ENCODE results near the gene NHSL2.
"Not testable (repeated sequence)": the region's sequence is repeated elsewhere in the genome, so short reads cannot be mapped to it uniquely, and the experiment has no call there.

The NHSL2 gene

DNA sequence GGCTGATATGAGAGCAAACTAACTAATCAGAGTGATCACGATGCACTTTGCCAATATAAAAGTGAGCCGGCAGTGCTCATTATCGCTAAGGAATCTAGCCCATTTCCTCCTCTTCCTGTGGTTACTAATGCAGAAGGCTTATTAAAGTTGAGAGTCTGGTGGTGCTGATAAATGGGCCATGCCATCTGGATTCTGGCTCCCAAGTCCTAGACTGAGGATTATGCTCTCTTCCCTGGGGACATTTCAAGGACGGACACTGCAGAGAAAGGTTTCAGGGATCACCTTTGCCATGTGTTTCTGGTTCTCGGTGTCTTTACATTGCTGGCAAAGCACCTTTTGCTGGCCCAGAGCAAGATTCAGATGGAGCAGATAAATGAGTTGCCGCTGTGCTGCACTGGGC lies 135.8 kb downstream of the NHSL2 start:
- DNase-seq: no peak

- DNase-seq: no peak
Observed at GRCh38 chrX:72048510-72049455, 138.1 kb downstream of the NHSL2 start.

DNA sequence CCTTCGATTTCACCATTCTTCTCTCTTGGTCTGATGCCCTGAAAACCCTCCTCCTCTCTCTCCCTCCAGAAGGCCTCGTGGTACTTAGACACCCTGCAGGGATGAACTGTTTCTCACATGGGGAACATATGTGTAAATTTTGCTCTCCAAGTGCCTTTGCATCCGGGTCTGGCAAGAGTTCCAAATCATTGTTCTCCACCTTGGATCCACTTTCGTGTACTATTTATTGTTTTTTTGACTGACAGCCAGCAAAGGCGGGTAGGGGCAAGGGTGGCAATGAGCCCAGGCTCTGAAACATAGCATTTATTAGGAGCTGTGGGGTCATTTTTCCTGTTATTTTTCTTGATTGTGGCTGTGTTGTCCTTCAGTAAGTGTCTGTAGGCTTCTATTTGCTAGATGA lies 139.4 kb downstream of the NHSL2 start:
- DNase-seq: no peak

DNA sequence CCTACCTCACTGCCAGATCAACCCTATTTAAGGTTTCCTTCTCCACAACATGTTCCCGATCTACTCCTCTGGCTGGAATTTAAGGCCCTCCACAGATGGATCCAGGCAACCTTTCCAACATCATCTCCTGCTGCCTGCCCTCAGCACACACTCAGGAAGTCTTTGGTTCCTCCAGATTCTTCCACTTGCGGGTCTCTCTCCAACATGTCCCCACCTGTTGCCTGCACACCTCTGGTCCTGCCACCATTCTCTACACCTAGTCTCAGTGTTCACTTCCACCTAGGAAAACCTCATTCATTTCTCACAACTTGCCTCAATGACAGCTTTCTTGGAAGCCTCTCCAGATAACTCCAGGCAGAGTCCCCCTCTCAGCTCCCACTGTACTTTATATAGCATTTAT lies 140.9 kb downstream of the NHSL2 start:
- no peak for DNase-seq

GRCh38 chrX:72052415-72053090 lies 141.9 kb downstream of the NHSL2 start:
- no peak for DNase-seq

- DNase-seq: no peak
Observed at GRCh38 chrX:72053508-72053907, 142.9 kb downstream of the NHSL2 start.

DNA sequence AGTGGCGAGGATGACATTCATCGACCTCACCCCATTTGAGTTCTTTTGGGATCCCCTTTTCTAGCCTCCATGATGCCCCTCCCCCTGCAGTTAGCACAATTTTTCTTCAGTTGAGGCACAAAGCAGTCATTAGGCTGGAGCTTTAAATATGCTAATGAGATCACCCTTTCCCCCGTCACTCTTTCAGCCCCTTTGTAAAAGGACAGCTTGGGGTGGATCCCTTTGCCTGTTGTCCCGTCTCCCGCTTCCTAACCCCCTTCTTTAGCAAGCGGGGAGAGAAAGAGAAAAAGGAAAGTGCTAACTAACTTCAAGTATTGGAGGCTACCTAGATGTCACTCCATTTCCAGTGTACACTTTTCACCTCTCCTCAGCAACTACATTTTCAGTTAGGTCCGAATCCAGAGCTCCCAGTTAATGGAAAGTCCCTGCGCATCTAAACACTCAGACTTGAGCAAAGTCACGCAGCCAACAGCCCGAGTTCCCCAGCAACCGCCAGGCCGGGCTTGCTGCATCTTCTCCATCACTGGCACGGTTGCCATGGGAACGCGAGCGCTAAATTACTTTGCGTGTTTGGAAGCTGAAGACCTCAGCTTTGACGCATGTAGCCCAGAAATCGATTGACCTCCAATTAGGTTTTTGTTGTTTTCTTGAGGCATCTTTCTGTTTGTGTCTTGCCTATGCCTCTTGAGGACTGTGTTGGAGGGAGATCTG lies 144.3 kb downstream of the NHSL2 start:
- DNase-seq: no peak

DNA sequence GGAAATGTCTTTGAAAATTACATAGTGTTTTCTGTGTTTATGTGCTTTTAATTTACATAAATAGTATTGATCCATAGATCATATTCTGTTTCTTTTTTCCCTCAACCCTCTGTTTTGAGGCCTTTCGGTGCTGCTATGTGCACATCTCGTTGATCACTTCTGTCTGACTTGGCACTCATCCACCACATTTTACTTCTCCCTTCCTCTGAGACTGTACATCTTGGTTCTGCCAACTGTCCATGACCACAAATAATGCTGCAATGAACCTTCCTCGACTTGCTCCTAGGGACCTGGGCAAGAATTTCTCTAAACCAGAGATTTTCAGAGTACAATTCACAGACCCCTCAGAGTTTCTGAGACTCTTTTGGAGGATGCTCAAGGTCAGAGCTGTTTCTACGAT lies 146.7 kb downstream of the NHSL2 start:
- DNase-seq: no peak

DNA sequence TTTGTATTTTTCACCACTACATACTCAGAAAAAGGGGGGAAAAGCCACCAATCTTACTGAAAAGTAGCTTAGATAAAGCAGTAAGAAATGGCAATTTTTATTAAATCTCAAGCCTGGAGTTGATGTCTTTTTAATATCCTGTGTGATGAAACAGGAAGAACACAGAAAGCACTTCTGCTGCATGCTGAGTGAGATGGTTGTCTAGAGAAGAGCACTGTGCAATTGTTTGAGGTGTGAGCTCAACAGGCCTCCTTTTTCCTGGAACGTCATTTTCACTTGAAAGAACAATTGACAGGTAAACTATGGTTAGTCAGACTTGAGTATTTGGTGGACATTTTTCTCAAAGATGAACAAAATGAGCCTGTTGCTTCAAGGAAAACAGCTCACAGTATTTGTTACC lies 147.2 kb downstream of the NHSL2 start:
- DNase-seq: no peak

DNA sequence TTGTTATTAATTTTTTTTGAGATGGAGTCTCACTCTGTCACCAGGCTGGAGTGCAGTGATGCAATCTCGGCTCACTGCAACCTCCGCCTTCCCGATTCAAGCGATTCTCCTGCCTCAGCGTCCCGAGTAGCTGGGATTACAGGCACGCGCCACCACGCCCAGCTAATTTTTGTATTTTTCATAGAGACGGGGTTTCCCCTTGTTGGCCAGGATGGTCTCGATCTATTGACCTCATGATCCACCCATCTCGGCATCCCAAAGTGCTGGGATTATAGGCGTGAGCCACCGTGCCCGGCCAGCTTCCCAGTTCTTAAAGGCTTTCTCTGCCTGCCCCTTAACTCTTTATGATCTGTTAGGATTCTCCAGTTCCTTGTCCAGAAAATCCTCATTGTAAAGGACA lies 147.7 kb downstream of the NHSL2 start:
- not testable (repeated sequence) for DNase-seq

DNA sequence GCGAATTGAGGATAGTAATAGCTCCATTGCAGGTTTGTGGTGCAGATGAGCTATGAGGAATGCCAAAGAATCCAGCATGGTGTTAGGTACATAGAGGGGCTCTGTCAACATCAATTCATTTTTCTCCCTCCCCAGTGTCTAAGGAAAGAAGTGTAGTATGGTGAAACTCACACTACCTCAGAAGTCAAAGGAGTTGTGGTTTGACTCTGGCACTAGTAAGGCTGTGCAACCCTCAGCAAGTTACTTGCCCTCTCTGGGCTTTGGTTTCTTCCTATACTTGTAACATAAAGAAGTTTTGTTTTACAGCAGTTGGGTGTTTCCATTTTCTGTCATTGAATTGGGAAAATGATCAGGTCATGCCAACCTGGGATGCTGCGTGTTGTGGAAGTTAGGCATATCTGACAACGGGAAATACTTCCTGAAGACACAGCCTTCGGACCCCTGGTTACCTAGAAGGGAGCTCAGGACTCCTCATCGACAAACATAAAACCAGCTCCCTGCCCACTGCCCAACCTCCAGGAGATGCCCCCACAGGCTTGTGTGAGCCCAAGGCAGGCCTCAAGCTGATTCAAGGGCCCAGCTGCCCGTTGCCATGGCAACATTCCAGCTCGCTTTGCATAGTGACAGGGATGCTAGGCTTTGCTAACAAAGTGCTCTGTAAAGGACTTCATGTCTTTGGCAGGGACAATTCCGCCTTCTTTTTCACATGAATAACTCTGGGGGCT lies 149.7 kb downstream of the NHSL2 start:
- no peak for DNase-seq

DNA sequence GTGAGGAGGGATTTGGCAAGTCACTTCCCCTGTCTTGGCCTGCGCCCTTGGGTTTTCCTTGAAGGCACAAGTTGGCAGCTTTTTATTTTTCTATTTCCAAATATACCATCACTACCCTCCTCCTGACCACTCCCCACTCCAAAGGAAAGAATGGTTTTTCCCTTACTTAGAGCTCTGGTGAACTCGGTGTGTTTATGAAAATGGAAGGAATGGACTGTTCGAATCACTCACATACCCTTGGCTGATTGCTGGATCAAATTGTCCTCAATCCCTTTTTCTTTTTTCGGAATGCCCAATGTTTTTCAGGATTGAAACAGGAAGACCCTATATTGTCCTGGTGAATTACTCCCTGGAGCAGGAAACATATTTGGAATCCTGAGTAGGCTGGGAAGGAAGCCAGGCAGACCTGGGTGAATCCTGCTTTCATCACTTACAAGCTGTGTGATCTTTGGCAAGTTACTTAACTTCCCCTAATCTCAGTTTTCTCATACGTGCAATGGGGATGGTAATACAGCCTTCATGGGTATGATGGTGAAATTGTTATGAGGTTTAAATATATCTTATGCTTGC lies 150.4 kb downstream of the NHSL2 start:
- no peak for DNase-seq

DNA sequence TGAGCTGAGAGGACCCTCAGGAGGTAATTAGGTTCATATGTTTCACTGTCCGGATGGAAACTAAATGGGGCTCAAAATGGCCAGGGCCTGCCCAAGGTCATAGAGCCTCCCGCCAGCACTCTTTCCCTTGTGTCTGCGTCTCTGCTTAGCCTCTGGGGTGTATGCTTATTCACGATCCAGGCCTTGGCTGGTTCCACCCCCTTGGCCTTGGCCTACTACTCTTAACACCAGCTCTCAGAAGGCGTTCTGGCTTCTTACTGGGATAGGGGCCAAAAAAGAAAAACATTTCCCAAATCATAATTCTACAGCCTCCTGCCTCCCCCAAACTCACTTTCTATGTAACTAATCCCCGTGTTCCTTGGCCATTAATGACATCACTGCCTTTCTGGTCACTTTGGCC lies 152.3 kb downstream of the NHSL2 start:
- DNase-seq: no peak

DNA sequence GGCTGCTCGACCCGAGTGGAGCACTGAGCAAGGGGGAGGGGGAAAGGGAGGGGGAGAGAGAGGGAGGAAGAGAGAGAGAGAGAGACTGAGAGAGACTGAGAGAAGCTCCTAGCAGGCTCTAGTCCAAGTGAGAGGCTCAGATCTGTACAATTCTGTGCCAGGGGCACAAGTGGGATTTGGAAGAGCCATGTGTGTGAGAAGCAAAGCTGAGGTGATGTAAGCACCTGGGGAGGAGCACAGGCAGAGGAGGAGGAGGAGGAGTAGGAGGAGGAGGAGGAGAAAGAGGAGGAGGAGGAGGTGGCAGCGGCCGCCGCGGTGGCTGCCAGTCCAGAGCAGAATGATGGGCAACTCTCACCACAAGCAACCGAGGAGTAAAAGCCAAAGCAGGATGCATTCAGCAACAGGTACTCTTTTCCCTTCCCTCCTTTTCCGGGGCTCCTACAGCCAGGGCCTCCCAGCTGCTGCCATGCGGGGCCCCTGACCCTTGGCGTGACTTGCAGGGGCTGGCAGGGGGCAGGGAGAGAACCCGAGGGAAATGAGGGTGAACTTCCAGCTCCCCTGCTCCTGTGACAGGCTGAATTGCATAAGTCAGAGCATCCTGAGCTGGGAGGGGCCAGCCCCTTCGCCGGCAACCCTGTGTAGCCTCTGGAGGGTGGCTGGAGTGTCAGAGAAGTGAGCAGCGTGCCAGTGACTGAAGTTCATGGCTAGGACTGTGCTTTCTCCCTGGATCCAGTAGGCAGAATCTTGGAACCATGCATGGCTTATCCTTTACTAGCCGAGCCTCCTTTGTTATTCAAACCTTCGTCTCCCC lies 158.9 kb downstream of the NHSL2 start:
- no peak for DNase-seq

DNA sequence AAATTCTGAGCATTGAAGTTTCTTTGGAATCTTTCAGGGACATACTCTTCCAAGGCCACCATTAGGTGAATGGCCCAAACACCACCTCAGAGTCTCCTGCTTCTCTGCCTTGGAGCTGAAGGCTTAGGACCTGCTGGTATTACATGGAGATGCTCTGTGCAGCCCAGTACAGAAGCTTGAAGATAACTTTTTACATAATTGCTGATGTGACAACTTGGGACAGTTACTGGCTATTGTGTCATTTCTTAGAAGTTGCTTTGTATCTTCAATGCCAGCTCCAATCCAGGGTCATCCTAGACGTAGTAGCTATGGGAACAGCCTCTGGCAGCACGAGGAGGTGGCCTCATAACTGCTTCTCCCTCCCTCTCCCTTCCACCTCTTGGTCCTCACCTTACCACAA lies 160.6 kb downstream of the NHSL2 start:
- DNase-seq: no peak

DNA sequence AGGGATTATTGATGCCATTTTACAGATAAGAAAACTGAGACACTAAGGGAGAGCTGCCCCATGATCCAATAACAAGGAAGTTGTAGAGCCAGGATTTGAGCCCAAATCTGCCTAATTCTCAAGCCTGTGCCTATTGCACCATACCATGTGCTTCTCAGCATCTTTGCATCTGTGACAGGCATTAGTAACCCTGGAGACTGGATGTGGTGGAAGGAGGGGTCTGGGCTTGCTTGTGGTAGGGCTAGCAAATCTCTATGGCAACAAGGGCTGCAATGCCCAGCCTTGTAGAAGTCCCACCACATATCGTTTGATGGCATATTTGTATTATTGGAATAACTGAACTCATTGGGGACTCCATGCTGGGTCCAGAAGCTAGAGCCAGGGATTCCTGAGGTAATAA lies 163.0 kb downstream of the NHSL2 start:
- DNase-seq: no peak

DNA sequence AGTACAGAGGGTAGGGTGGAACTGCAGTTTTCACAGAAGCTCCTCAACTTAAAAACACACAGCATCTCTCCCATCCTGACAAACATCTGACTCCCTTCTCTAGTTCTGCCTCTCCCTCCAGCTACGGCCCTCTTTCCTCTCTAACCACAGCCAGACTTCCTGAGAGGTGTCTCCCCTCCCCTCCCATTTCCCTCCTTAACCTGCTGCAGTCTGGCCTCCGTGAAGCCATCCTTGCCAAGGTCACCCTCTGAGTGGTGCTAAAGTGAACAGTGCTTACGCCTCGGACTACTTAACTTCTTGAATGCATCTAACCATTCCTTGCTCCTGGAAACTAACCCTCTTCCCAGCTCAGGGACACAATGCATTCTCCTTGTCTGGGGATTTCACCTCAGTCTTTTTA lies 167.8 kb downstream of the NHSL2 start:
- no peak for DNase-seq

DNA sequence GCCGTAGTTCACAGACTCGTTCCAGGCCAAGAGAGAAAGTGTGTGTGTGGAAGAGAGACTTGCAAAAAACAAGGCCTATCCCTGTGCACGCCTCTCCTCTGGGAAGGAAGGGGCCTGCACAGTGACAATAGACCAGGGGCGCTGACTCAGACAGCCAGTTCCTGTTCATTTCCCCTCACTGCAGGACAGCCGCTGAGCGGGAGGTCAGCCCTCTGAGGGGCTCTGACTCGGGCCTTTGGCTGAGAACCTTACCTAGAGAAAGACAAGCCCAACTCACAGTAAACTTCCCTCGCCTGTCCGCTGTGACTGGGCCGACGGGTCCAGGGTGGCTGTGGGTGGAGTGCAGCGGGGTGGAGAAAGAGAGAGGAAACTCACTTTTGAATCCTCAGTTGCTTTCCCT lies 169.0 kb downstream of the NHSL2 start:
- DNase-seq: no peak

- DNase-seq: no peak
Observed at GRCh38 chrX:72080150-72080549, 169.5 kb downstream of the NHSL2 start.

DNA sequence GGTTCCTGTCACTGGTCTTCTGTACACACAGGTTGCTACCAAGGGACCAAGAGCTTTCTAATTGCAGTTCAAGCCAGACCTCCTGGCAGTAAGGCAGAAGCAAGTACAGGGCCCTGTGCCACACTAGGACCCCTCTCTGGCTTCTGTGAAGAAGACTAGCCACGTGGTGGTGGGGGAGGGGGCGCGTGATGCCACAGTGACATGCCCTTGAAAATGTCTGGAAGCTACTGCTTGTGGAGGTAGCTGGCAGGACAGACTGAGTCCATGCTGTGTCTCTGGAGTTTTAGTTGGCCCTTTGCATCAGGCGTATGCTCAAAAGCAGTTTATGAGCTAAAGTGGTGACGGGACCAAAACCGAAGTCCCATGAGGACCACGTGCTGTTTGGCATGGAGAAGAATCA lies 170.2 kb downstream of the NHSL2 start:
- no peak for DNase-seq

DNA sequence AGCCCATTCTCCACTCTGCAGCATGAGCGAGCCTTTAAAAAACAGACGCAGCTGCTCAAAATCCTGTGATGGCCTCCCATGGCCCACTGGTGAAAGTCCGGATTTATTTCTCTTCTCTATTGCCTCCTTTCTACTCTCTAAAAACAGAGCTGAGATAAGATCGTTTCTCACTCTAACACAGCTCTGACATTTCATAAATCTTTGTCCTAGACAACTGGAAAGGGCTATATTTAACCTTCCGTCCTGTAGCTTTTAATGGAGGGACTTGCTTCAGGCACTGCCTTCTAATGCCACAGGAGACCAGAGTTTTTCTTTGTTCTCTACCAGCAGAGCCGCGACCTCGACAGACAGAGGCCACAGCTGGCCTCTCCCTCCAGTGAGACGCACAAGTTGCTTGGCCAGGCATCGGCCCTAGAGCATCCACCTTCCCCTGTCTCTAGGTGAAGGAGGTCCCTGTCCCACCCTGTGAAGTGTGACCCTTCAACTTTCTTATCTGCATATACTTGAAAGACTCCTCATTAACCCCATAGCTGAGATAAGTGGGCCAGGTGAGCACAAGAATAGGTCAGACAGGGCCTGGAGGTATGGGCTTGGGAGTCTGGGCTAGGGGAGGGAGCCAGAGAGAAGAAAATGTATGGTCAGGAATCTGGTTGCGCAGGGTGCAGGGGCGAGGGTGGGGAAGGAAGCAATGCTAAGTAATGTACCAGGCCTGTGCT lies 171.1 kb downstream of the NHSL2 start:
- no peak for DNase-seq
